ENCODE results near the gene TPO. TPM values are rescaled to one million over a fixed set of nuclear protein-coding genes. Genes with fewer than 3 reads are reported as not detected.

TPO gene
- total RNA-seq, 1 experiment from 2014 or later = not detected

- Mint-ChIP-seq H3K27me3 (ENCODE audit: unreplicated experiment) (no peaks in the 10 kb centered on the region), H3K4me3 (ENCODE audit: low read depth, unreplicated experiment) (no peak overlapping the region), H3K4me1 (ENCODE audit: low read depth, unreplicated experiment) (no peaks in the 10 kb centered on the region), H3K36me3 (ENCODE audit: insufficient read depth, unreplicated experiment) (no peaks in the 10 kb centered on the region), H3K27ac (ENCODE audit: unreplicated experiment) (no peak overlapping the region), H3K9me3 (ENCODE audit: low read depth, unreplicated experiment) (peaks cover 5% of the 10 kb centered on the region)
- no TSS peak for BruUV-seq (replicated peaks)
- no peak for DNase-seq
- CTCF ChIA-PET = no interaction called here
- TF ChIP-seq, protein P1, sequence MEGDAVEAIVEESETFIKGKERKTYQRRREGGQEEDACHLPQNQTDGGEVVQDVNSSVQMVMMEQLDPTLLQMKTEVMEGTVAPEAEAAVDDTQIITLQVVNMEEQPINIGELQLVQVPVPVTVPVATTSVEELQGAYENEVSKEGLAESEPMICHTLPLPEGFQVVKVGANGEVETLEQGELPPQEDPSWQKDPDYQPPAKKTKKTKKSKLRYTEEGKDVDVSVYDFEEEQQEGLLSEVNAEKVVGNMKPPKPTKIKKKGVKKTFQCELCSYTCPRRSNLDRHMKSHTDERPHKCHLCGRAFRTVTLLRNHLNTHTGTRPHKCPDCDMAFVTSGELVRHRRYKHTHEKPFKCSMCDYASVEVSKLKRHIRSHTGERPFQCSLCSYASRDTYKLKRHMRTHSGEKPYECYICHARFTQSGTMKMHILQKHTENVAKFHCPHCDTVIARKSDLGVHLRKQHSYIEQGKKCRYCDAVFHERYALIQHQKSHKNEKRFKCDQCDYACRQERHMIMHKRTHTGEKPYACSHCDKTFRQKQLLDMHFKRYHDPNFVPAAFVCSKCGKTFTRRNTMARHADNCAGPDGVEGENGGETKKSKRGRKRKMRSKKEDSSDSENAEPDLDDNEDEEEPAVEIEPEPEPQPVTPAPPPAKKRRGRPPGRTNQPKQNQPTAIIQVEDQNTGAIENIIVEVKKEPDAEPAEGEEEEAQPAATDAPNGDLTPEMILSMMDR (IDR thresholded peaks at IDR 0.05; ENCODE audit: unreplicated experiment) = no peak
- intact Hi-C loops (cut with micrococcal nuclease; ENCODE audit: unreplicated experiment) = no loop called here
Observed at GRCh38 chr2:1483551-1483950, 70.3 kb downstream of the TPO start.

DNA sequence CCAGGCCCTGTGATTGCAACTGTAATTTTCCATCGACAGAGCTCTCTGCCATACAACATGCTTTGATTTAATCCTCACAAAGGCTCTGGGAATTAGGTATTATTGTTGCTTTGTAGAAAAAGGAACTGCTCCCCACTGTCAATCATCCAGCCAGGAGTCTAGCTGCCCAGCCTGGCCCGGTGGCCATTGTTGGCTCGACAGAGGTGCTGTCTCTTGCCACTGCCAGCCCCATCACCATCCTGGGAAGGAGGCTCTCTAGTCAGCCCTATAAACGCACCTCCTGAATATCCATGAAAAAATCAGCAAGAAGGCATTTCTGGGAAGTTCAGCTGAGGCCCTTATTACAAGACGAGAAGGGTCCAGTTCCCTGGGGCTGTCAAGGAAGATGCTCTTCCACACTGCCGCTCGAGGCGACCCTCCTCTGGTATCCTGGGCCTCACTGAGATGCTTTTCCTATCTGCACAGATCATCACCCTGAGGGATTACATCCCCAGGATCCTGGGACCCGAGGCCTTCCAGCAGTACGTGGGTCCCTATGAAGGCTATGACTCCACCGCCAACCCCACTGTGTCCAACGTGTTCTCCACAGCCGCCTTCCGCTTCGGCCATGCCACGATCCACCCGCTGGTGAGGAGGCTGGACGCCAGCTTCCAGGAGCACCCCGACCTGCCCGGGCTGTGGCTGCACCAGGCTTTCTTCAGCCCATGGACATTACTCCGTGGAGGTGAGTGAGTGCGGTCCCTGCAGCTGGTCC lies 71.0 kb downstream of the TPO start:
- CTCF ChIA-PET = no interaction called here

DNA sequence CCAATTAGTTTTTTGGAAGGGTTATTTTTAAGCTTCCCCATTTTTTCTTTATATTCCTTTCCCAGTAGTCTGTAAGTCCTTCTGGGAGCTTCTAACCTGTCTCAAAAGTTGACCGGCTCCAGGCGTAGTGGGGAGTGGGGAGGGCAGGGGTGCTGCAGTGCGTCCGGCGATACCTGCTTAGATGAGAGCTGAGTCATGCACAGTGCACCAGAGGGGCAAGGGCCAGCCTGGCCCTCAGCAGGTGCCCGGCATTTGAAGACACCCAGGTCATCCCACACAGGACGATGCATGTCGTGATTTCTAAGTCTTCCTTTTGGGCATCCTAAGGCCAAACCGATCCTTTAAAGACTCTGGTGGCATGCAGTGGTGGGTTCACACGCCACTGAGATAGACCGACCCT lies 73.4 kb downstream of the TPO start:
- Mint-ChIP-seq H3K4me3 (ENCODE audit: low read depth, unreplicated experiment) (no peak overlapping the region), H3K27ac (ENCODE audit: unreplicated experiment) (no peak overlapping the region), H3K4me1 (ENCODE audit: low read depth, unreplicated experiment) (no peaks in the 10 kb centered on the region), H3K27me3 (ENCODE audit: unreplicated experiment) (no peaks in the 10 kb centered on the region), H3K36me3 (ENCODE audit: insufficient read depth, unreplicated experiment) (no peaks in the 10 kb centered on the region), H3K9me3 (ENCODE audit: low read depth, unreplicated experiment) (peaks cover 11% of the 10 kb centered on the region)
- DNase-seq = no peak
- no TSS peak for BruUV-seq (replicated peaks)
- intact Hi-C loops (cut with micrococcal nuclease; ENCODE audit: unreplicated experiment) = no loop called here
- CTCF ChIA-PET = no interaction called here
- TF ChIP-seq, protein P1 (IDR thresholded peaks at IDR 0.05; ENCODE audit: unreplicated experiment) = no peak

More for the DNA sequence above, 71.0 kb downstream of the TPO start:
- Mint-ChIP-seq H3K4me3 (ENCODE audit: low read depth, unreplicated experiment) (no peak overlapping the region), H3K4me1 (ENCODE audit: low read depth, unreplicated experiment) (no peaks in the 10 kb centered on the region), H3K27me3 (ENCODE audit: unreplicated experiment) (no peaks in the 10 kb centered on the region), H3K27ac (ENCODE audit: unreplicated experiment) (no peak overlapping the region), H3K9me3 (ENCODE audit: low read depth, unreplicated experiment) (peaks cover 8% of the 10 kb centered on the region), H3K36me3 (ENCODE audit: insufficient read depth, unreplicated experiment) (no peaks in the 10 kb centered on the region)
- intact Hi-C loops (cut with micrococcal nuclease; ENCODE audit: unreplicated experiment) = no loop called here
- TF ChIP-seq, protein P1 (IDR thresholded peaks at IDR 0.05; ENCODE audit: unreplicated experiment) = no peak
- no TSS peak for BruUV-seq (replicated peaks)
- DNase-seq = no peak

- no peak for DNase-seq
- CTCF ChIA-PET = no interaction called here
- Mint-ChIP-seq H3K36me3 (ENCODE audit: insufficient read depth, unreplicated experiment) (no peaks in the 10 kb centered on the region), H3K9me3 (ENCODE audit: low read depth, unreplicated experiment) (peaks cover 16% of the 10 kb centered on the region), H3K27ac (ENCODE audit: unreplicated experiment) (no peak overlapping the region), H3K4me1 (ENCODE audit: low read depth, unreplicated experiment) (no peaks in the 10 kb centered on the region), H3K27me3 (ENCODE audit: unreplicated experiment) (no peaks in the 10 kb centered on the region), H3K4me3 (ENCODE audit: low read depth, unreplicated experiment) (no peak overlapping the region)
- TF ChIP-seq, protein P1 (IDR thresholded peaks at IDR 0.05; ENCODE audit: unreplicated experiment) = no peak
- intact Hi-C loops (cut with micrococcal nuclease; ENCODE audit: unreplicated experiment) = no loop called here
- no TSS peak for BruUV-seq (replicated peaks)
Observed at GRCh38 chr2:1487758-1488157, 74.5 kb downstream of the TPO start.

Data from Calu3 (cell line).